SK-N-SH (cell line): ENCODE data around the gene HHATL. TPM values are rescaled to one million over a fixed set of nuclear protein-coding genes. Genes with fewer than 3 reads are reported as not detected.

Experiments
- CTCF ChIA-PET: fragments of 300-600, 350-600 bp; formaldehyde crosslinking; extraction: SDS; loops from one replicate; lab custom pipeline; 2021; lab: Yijun Ruan, JAX
- POLR2A ChIA-PET: fragments of 350-600 bp; sonication (Branson Sonifier 250); formaldehyde crosslinking; extraction: SDS; loops from one replicate; lab custom pipeline; 2020; ENCODE audit warnings: antibody characterized with exemption, inconsistent platforms; lab: Yijun Ruan, JAX
- DNase-seq: peaks from one replicate; pipeline ENCODE4 v3.0.0; 2012
- H2AFZ ChIP-seq: fragments of 200-600 bp; sonication (generic); 2 replicates; pipeline ENCODE4 v1.8.1; 2016; ENCODE audit warnings: antibody characterized with exemption, mild to moderate bottlenecking, low read depth
- H3F3A ChIP-seq: fragments of 200-600 bp; sonication (generic); replicated peaks from 2 replicates; pipeline ENCODE3; 2016; ENCODE audit warnings: antibody characterized with exemption, mild to moderate bottlenecking; ENCODE audit not compliant: insufficient read depth
- H3K27ac ChIP-seq, 2 experiments: fragments of 200-500 bp in 1 of 2; fragments of 200-600 bp in 1 of 2; sonication (Bioruptor generic) in 1 of 2; sonication (generic), shearing (Covaris generic) in 1 of 2; 2 replicates each; pipeline versions ENCODE4 v1.5.1 to v1.6.1; 2014 to 2016; ENCODE audit warnings: low read depth in 2 of 2, inconsistent platforms in 1 of 2, low read length in 1 of 2, mild to moderate bottlenecking in 1 of 2, mixed read lengths in 1 of 2
- H3K27me3 ChIP-seq: fragments of 200-600 bp; sonication (generic), shearing (Covaris generic); 2 replicates; pipeline ENCODE4 v1.6.1; 2016; ENCODE audit warnings: mixed run types; ENCODE audit not compliant: insufficient read depth
- H3K36me3 ChIP-seq, 2 experiments: fragments of 200-500 bp in 1 of 2; fragments of 200-600 bp in 1 of 2; sonication (Bioruptor generic) in 1 of 2; sonication (generic) in 1 of 2; replicated peaks in 1 of 2; 2 replicates each; pipeline versions ENCODE3 to v1.5.1; 2014 to 2016; ENCODE audit warnings: low read length in 1 of 2, mild to moderate bottlenecking in 1 of 2; ENCODE audit not compliant: insufficient read depth in 2 of 2, control insufficient read depth in 1 of 2
- H3K4me1 ChIP-seq, 2 experiments: fragments of 200-500 bp in 1 of 2; fragments of 200-600 bp in 1 of 2; sonication (Bioruptor generic) in 1 of 2; sonication (generic), shearing (Covaris generic) in 1 of 2; 2 replicates each; pipeline versions ENCODE4 v1.5.1 to v1.6.1; 2014 to 2016; ENCODE audit warnings: low read depth in 1 of 2, low read length in 1 of 2, mixed run types in 1 of 2; ENCODE audit not compliant: insufficient read depth in 2 of 2, control insufficient read depth in 1 of 2
- H3K4me2 ChIP-seq: fragments of 200-600 bp; sonication (generic), shearing (Covaris generic); 2 replicates; pipeline ENCODE4 v1.6.1; 2017; ENCODE audit warnings: mixed run types
- H3K4me3 ChIP-seq, 2 experiments: fragments of 200-500 bp in 1 of 2; fragments of 200-600 bp in 1 of 2; sonication (Bioruptor generic) in 1 of 2; sonication (generic), shearing (Covaris generic) in 1 of 2; 2 replicates each; pipeline versions ENCODE4 v1.5.1 to v1.8.1; 2014 to 2016; ENCODE audit warnings: low read depth in 2 of 2, inconsistent platforms in 1 of 2, low read length in 1 of 2, mild to moderate bottlenecking in 1 of 2, mixed read lengths in 1 of 2, moderate library complexity in 1 of 2
- H3K79me2 ChIP-seq: fragments of 200-600 bp; sonication (generic); 2 replicates; pipeline ENCODE4 v1.8.1; 2017; ENCODE audit warnings: mild to moderate bottlenecking; ENCODE audit not compliant: insufficient read depth
- H3K9ac ChIP-seq: fragments of 200-600 bp; sonication (generic); 2 replicates; pipeline ENCODE4 v1.6.1; 2017; ENCODE audit warnings: mixed run types
- H3K9me2 ChIP-seq: fragments of 200-600 bp; sonication (generic); 2 replicates; pipeline ENCODE4 v1.6.1; 2017; ENCODE audit warnings: mixed run types
- H3K9me3 ChIP-seq: fragments of 200-600 bp; sonication (generic); 2 replicates; pipeline ENCODE4 v1.6.1; 2017; ENCODE audit warnings: mixed run types, mild to moderate bottlenecking, moderate library complexity
- H4K20me1 ChIP-seq: fragments of 200-600 bp; sonication (generic); 2 replicates; pipeline ENCODE4 v1.6.1; 2017; ENCODE audit warnings: mild to moderate bottlenecking, mixed run types; ENCODE audit not compliant: insufficient read depth
- CHD2 ChIP-seq: fragments of 150-350 bp; IDR thresholded peaks from 2 replicates; pipeline ENCODE4 v1.6.1; 2018; ENCODE audit warnings: low read length; ENCODE audit not compliant: partially characterized antibody
- ELF1 ChIP-seq: IDR thresholded peaks from 2 replicates; pipeline ENCODE4 v1.4.0; 2012
- EZH2phosphoT487 ChIP-seq: fragments of 200-600 bp; sonication (generic); IDR thresholded peaks from 2 replicates; pipeline ENCODE4 v1.6.1; 2017; ENCODE audit warnings: low read depth, mixed run types, mild to moderate bottlenecking, antibody characterized with exemption, moderate library complexity, borderline replicate concordance
- GABPA ChIP-seq: IDR thresholded peaks from 2 replicates; pipeline ENCODE4 v1.4.0; 2012; ENCODE audit warnings: low read depth, mild to moderate bottlenecking
- MAX ChIP-seq: IDR thresholded peaks from 2 replicates; pipeline ENCODE4 v1.4.0; 2012; ENCODE audit warnings: low read depth
- MXI1 ChIP-seq: IDR thresholded peaks from 2 replicates; pipeline ENCODE4 v1.6.1; 2012; ENCODE audit warnings: mild to moderate bottlenecking, low read depth, low read length, improper control_type of control experiment
- RFX5 ChIP-seq: IDR thresholded peaks from 2 replicates; pipeline ENCODE4 v1.6.1; 2012; ENCODE audit warnings: mild to moderate bottlenecking, improper control_type of control experiment, low read length
- TAF1 ChIP-seq: IDR thresholded peaks from 2 replicates; pipeline ENCODE4 v1.6.1; 2012; ENCODE audit warnings: low read depth, mild to moderate bottlenecking, low read length, moderate library complexity, borderline replicate concordance
- WGBS: methylation state at CpG from one replicate; pipeline ENCODE4 v1.1.6; 2017; ENCODE audit warnings: low lambda C conversion rate; 5-methylcytosine and 5-hydroxymethylcytosine counted together
- polyA plus RNA-seq, 3 experiments: library from polyadenylated mRNA; depleted of rRNA; stranded (reverse); fragments of >200 nt; gene quantifications; 2 replicates each; pipeline ENCODE4 v1.2.3, GENCODE V29; 2012
- TF ChIP-seq, protein P1 (sequence below): IDR thresholded peaks from 2 replicates; pipeline ENCODE4 v1.6.1; 2012; ENCODE audit warnings: mild to moderate bottlenecking, low read depth, low read length, moderate library complexity
- TF ChIP-seq, protein P2 (sequence below): fragments of 150-350 bp; IDR thresholded peaks from 2 replicates; pipeline ENCODE4 v1.6.1; 2017; ENCODE audit warnings: antibody characterized with exemption, low read length, low read depth, borderline replicate concordance
- TF ChIP-seq, protein P3 (sequence below): fragments of 200-600 bp; sonication (generic); IDR thresholded peaks from 2 replicates; pipeline ENCODE4 v1.6.1; 2017; ENCODE audit warnings: antibody characterized with exemption, mild to moderate bottlenecking, moderate library complexity
- TF ChIP-seq, protein P4 (sequence below): fragments of 150-350 bp; IDR thresholded peaks from 2 replicates; pipeline ENCODE4 v1.6.1; 2016; ENCODE audit warnings: mild to moderate bottlenecking, low read depth, low read length

The HHATL gene
- polyA plus RNA-seq, 1 of the 3 experiments (the other 2 are of a cell fraction): not detected

GRCh38 chr3:42658091-42658770 lies 44.4 kb downstream of the HHATL start:
- H3K4me1 ChIP-seq: peaks cover 4 to 20% of the 10 kb centered on the region in 2 experiments; a peak in 1 of 4 replicates
- H3K9me3 ChIP-seq: no peaks in the 10 kb centered on the region
- H3K36me3 ChIP-seq: peaks cover 0 to 27% of the 10 kb centered on the region in 2 experiments
- no peak for DNase-seq
- H3K27ac ChIP-seq: no peak overlapping the region
- no peak overlapping the region for H3K9ac ChIP-seq
- H3K4me3 ChIP-seq: no peak overlapping the region
- 97% methylated on average over 5 of the region's 34 CpGs for WGBS
- no peaks in the 10 kb centered on the region for H3F3A ChIP-seq
- POLR2A ChIA-PET: no interaction called here
- H3K79me2 ChIP-seq: peaks cover 34% of the 10 kb centered on the region; the same call in 1 of the 2 replicates
- H3K4me2 ChIP-seq: no peak overlapping the region
- H3K9me2 ChIP-seq: no peaks in the 10 kb centered on the region
- peaks cover 8% of the 10 kb centered on the region; the same call in 1 of the 2 replicates for H4K20me1 ChIP-seq
- no peaks in the 10 kb centered on the region for H3K27me3 ChIP-seq
- no peak overlapping the region for H2AFZ ChIP-seq
- CTCF ChIA-PET: interaction anchor here (0.5 to 1.1 kb wide), 3 partner anchors 12 to 87 kb away, joined by 3 to 4 read pairs (median 3); no protein-coding TSS in a partner anchor
- TF ChIP-seq, protein P1, sequence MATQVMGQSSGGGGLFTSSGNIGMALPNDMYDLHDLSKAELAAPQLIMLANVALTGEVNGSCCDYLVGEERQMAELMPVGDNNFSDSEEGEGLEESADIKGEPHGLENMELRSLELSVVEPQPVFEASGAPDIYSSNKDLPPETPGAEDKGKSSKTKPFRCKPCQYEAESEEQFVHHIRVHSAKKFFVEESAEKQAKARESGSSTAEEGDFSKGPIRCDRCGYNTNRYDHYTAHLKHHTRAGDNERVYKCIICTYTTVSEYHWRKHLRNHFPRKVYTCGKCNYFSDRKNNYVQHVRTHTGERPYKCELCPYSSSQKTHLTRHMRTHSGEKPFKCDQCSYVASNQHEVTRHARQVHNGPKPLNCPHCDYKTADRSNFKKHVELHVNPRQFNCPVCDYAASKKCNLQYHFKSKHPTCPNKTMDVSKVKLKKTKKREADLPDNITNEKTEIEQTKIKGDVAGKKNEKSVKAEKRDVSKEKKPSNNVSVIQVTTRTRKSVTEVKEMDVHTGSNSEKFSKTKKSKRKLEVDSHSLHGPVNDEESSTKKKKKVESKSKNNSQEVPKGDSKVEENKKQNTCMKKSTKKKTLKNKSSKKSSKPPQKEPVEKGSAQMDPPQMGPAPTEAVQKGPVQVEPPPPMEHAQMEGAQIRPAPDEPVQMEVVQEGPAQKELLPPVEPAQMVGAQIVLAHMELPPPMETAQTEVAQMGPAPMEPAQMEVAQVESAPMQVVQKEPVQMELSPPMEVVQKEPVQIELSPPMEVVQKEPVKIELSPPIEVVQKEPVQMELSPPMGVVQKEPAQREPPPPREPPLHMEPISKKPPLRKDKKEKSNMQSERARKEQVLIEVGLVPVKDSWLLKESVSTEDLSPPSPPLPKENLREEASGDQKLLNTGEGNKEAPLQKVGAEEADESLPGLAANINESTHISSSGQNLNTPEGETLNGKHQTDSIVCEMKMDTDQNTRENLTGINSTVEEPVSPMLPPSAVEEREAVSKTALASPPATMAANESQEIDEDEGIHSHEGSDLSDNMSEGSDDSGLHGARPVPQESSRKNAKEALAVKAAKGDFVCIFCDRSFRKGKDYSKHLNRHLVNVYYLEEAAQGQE: no peak
- no peak for TF ChIP-seq EZH2phosphoT487
- no peak for TF ChIP-seq RFX5
- TF ChIP-seq, protein P2, sequence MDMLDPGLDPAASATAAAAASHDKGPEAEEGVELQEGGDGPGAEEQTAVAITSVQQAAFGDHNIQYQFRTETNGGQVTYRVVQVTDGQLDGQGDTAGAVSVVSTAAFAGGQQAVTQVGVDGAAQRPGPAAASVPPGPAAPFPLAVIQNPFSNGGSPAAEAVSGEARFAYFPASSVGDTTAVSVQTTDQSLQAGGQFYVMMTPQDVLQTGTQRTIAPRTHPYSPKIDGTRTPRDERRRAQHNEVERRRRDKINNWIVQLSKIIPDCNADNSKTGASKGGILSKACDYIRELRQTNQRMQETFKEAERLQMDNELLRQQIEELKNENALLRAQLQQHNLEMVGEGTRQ: no peak
- no peak for TF ChIP-seq MAX
- TF ChIP-seq CHD2: no peak
- no peak for TF ChIP-seq MXI1

- H3K9ac ChIP-seq: no peak overlapping the region
- no peak overlapping the region for H3K27ac ChIP-seq
- H3F3A ChIP-seq: no peaks in the 10 kb centered on the region
- CTCF ChIA-PET: interaction anchor here (1.1 kb wide), 1 partner anchor 44 kb away, joined by 4 read pairs; no protein-coding TSS in a partner anchor
- H3K9me3 ChIP-seq: no peaks in the 10 kb centered on the region
- H3K79me2 ChIP-seq: peaks cover 38% of the 10 kb centered on the region; the same call in 1 of the 2 replicates
- no peaks in the 10 kb centered on the region for H3K9me2 ChIP-seq
- no peak overlapping the region for H2AFZ ChIP-seq
- no peaks in the 10 kb centered on the region for H3K27me3 ChIP-seq
- no peak overlapping the region for H3K4me3 ChIP-seq
- DNase-seq: no peak
- no peak for TF ChIP-seq GABPA
- TF ChIP-seq, protein P1: no peak
- no peak for TF ChIP-seq TAF1
- TF ChIP-seq ELF1: no peak
- TF ChIP-seq, protein P3, sequence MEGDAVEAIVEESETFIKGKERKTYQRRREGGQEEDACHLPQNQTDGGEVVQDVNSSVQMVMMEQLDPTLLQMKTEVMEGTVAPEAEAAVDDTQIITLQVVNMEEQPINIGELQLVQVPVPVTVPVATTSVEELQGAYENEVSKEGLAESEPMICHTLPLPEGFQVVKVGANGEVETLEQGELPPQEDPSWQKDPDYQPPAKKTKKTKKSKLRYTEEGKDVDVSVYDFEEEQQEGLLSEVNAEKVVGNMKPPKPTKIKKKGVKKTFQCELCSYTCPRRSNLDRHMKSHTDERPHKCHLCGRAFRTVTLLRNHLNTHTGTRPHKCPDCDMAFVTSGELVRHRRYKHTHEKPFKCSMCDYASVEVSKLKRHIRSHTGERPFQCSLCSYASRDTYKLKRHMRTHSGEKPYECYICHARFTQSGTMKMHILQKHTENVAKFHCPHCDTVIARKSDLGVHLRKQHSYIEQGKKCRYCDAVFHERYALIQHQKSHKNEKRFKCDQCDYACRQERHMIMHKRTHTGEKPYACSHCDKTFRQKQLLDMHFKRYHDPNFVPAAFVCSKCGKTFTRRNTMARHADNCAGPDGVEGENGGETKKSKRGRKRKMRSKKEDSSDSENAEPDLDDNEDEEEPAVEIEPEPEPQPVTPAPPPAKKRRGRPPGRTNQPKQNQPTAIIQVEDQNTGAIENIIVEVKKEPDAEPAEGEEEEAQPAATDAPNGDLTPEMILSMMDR: no peak
- TF ChIP-seq, protein P4, sequence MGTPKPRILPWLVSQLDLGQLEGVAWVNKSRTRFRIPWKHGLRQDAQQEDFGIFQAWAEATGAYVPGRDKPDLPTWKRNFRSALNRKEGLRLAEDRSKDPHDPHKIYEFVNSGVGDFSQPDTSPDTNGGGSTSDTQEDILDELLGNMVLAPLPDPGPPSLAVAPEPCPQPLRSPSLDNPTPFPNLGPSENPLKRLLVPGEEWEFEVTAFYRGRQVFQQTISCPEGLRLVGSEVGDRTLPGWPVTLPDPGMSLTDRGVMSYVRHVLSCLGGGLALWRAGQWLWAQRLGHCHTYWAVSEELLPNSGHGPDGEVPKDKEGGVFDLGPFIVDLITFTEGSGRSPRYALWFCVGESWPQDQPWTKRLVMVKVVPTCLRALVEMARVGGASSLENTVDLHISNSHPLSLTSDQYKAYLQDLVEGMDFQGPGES: no peak
- WGBS: no CpG with 5 or more reads among the region's 4 CpGs
- peaks cover 0 to 24% of the 10 kb centered on the region in 2 experiments for H3K36me3 ChIP-seq
- H4K20me1 ChIP-seq: peaks cover 8% of the 10 kb centered on the region; the same call in 1 of the 2 replicates
- POLR2A ChIA-PET: no interaction called here
- peaks cover 4 to 26% of the 10 kb centered on the region in 2 experiments; a peak in 2 of 4 replicates for H3K4me1 ChIP-seq
- no peak overlapping the region for H3K4me2 ChIP-seq
These were observed 44.9 kb downstream of the HHATL start for GRCh38 chr3:42657675-42658074.
